Thoracic aorta (tissue), 2 donors: ENCODE results near the gene DUOXA1. TPM values are rescaled to one million over a fixed set of nuclear protein-coding genes. Genes with fewer than 3 reads are reported as not detected.

Experiments
- ATAC-seq: fragments of 150-250 bp; one replicate; pipeline ENCODE4 v1.8.0; 2017; ENCODE audit warnings: low read depth; ENCODE audit not compliant: insufficient number of reproducible peaks, low FRiP score
- DNase-seq: peaks from one replicate; pipeline ENCODE4 v3.0.0-alpha.2; 2020; ENCODE audit warnings: low spot score
- H3K27ac ChIP-seq, 2 donors: fragments of 200-600 bp; sonication (generic); 1 replicate in 1 of 2; 2 replicates in 1 of 2; pipeline ENCODE4 v1.5.1; 2016; ENCODE audit warnings: mild to moderate bottlenecking in 2 of 2, moderate library complexity in 2 of 2
- H3K27me3 ChIP-seq: fragments of 200-600 bp; sonication (generic); replicated peaks from 2 replicates; pipeline ENCODE4 v1.6.0; 2016; ENCODE audit warnings: mild to moderate bottlenecking; ENCODE audit not compliant: insufficient read depth
- H3K36me3 ChIP-seq: fragments of 200-600 bp; sonication (generic); one replicate; pipeline ENCODE4 v1.5.1; 2016
- H3K4me1 ChIP-seq, 2 donors: fragments of 200-600 bp; sonication (generic); 1 replicate in 1 of 2; 2 replicates in 1 of 2; pipeline versions ENCODE4 v1.5.1 to v1.6.0; 2016; ENCODE audit warnings: low read depth in 2 of 2, mild to moderate bottlenecking in 1 of 2; ENCODE audit not compliant: control insufficient read depth in 1 of 2
- H3K4me3 ChIP-seq: fragments of 200-600 bp; sonication (generic); 2 replicates; pipeline ENCODE4 v1.5.1; 2016; ENCODE audit warnings: mild to moderate bottlenecking
- H3K9me3 ChIP-seq: fragments of 200-600 bp; sonication (generic); 2 replicates; pipeline ENCODE4 v1.5.1; 2016
- total RNA-seq, 2 donors: library from RNA; depleted of rRNA; stranded (reverse); fragments of >200 nt; gene quantifications; one replicate each; pipeline versions ENCODE4 v1.1.0 to v1.2.3, GENCODE V29; 2016
- TF ChIP-seq, protein P1 (sequence below): fragments of 200-600 bp; sonication (generic); IDR thresholded peaks from one replicate; pipeline ENCODE4 v1.5.1; 2019; ENCODE audit warnings: antibody characterized with exemption

The DUOXA1 gene
- total RNA-seq, 2 donors from 2014 or later, result 6.8 TPM; not detected in 1

GRCh38 chr15:45130291-45131000 lies 767 bp upstream of the DUOXA1 start:
- Histone ChIP-seq H3K4me1 (peaks cover 0 to 14% of the 10 kb centered on the region in 2 donors), H3K4me3 (no peak overlapping the region), H3K27me3 (no peaks in the 10 kb centered on the region), H3K27ac (no peak overlapping the region), H3K36me3 (no peaks in the 10 kb centered on the region), H3K9me3 (no peaks in the 10 kb centered on the region)
- TF ChIP-seq, protein P1, sequence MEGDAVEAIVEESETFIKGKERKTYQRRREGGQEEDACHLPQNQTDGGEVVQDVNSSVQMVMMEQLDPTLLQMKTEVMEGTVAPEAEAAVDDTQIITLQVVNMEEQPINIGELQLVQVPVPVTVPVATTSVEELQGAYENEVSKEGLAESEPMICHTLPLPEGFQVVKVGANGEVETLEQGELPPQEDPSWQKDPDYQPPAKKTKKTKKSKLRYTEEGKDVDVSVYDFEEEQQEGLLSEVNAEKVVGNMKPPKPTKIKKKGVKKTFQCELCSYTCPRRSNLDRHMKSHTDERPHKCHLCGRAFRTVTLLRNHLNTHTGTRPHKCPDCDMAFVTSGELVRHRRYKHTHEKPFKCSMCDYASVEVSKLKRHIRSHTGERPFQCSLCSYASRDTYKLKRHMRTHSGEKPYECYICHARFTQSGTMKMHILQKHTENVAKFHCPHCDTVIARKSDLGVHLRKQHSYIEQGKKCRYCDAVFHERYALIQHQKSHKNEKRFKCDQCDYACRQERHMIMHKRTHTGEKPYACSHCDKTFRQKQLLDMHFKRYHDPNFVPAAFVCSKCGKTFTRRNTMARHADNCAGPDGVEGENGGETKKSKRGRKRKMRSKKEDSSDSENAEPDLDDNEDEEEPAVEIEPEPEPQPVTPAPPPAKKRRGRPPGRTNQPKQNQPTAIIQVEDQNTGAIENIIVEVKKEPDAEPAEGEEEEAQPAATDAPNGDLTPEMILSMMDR, result no peak
- ATAC-seq (no peak), DNase-seq (no peak)

DNA sequence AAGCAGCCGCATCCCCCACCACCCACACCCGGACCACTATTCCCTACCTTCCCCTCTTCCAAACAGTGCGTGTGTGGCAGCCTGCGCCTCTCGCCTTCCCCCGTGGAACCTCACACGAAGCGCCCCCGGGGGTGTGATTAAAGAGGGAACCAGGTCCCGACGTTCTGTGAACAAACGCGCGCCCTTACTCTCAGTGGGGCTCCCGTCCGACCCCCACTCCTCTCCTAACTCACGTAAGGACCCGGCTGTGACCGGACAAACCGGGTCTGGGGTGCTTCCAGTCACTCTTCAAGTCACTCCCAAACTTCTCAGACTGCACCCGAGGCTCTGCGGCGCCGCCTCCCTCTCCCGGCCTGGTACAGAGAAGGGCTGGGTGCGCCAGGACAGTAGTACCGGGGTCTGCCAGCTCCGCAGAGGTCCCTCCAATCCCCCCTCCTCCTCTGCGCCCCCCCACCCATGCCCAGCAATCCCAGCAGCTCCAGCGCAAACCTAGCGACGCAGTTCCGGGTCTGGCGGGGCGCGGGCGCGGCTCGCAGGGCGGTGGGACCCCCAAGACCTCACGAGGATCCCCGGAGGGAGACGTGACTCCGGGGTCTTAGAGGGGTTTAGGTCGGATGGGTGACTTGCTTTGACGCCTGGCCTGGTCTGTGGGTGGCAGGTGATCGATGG lies 574 bp downstream of the DUOXA1 start:
- ATAC-seq, result no peak
- Histone ChIP-seq H3K27ac (no peak overlapping the region), H3K4me1 (peaks cover 0 to 7% of the 10 kb centered on the region in 2 donors), H3K27me3 (no peaks in the 10 kb centered on the region), H3K9me3 (no peaks in the 10 kb centered on the region), H3K4me3 (peak overlapping the region; percentile 55), H3K36me3 (no peaks in the 10 kb centered on the region)
- TF ChIP-seq, protein P1, result no peak
- DNase-seq, result no peak

DNA sequence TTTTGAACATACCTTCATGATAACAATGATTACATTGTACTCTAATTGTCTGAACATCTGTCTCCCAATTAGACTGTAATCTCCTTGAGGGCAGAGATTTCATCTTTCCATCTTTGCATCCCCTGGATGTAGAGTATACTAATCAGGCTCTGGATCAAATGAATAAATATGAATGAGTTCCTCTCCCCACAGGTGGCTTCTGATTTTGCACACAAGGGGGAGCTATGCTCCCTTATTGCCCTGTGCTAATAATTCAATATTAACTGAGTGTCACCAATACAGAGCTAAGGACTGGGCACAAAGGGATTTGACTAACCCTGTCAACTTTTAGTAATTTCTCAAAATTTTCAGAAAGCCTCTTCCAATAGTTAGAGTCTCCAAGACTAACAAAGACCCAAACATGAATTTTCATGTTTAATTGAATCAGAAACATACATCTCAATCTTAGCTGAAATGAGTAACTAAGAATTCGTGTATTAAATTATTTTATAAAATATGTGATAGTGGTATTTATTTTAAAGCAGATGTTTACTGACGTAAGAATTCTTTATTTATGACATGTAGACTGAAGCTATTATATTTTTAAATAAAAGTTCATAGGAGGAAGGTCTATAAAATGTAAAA lies 3.0 kb downstream of the DUOXA1 start:
- ATAC-seq (no peak), DNase-seq (no peak)
- Histone ChIP-seq H3K27ac (no peak overlapping the region), H3K36me3 (no peaks in the 10 kb centered on the region), H3K4me1 (peaks cover 0 to 7% of the 10 kb centered on the region in 2 donors), H3K27me3 (no peaks in the 10 kb centered on the region), H3K9me3 (no peaks in the 10 kb centered on the region), H3K4me3 (no peak overlapping the region)
- TF ChIP-seq, protein P1, result peak; percentile 33

- TF ChIP-seq, protein P1, result no peak
- H3K36me3 ChIP-seq, result no peaks in the 10 kb centered on the region
- no peaks in the 10 kb centered on the region for H3K9me3 ChIP-seq
- DNase-seq (no peak), ATAC-seq (no peak)
- H3K4me1 ChIP-seq, result no peaks in the 10 kb centered on the region
- no peaks in the 10 kb centered on the region for H3K27me3 ChIP-seq
- H3K4me3 ChIP-seq, result no peak overlapping the region
- H3K27ac ChIP-seq, result no peak overlapping the region
Observed at GRCh38 chr15:45123397-45123796, 6.3 kb downstream of the DUOXA1 start.

DNA sequence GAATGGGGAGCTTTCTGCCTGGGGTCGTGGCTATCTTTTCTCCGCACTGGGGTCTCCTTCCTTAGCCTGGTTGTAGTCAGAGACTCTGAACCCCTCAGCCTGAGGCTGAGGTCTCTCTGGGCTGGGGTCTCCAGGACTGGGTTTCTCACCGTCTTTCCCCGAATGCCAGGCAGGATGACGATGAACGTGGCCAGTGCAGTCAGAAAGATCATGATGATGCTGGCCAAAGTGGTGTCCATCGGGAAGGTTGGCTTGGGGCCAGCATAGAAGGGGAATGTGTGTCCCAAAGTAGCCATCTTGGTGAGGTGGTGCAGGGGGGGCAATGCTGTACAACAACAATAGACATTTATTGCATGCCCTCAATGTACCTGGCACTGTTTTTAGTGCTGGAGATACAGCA lies 7.0 kb downstream of the DUOXA1 start:
- DNase-seq (no peak), ATAC-seq (no peak)
- Histone ChIP-seq H3K27me3 (no peaks in the 10 kb centered on the region), H3K9me3 (no peaks in the 10 kb centered on the region), H3K4me3 (no peak overlapping the region), H3K27ac (no peak overlapping the region), H3K4me1 (peaks cover 0 to 2% of the 10 kb centered on the region in 2 donors), H3K36me3 (no peaks in the 10 kb centered on the region)
- TF ChIP-seq, protein P1, result no peak
